AG10803 (cell line): ENCODE measurements around the gene NAGA.

Experiments
- DNase-seq: peaks from one replicate; pipeline ENCODE4 v3.0.0; 2010; ENCODE audit warnings: low read depth
- H3K4me3 ChIP-seq: 2 replicates; pipeline ENCODE4 v1.5.1; 2011; ENCODE audit warnings: mild to moderate bottlenecking, low read length, control low read depth
- CTCF ChIP-seq: conservative IDR thresholded peaks from 2 replicates; pipeline ENCODE4 v1.5.1; 2011; ENCODE audit warnings: mild to moderate bottlenecking, low read length, control low read depth, inconsistent platforms

Gene NAGA

GRCh38 chr22:42056757-42057511 is 13.7 kb downstream of the NAGA start:
- DNase-seq: no peak
- H3K4me3 ChIP-seq: no peak overlapping the region
- TF ChIP-seq CTCF: no peak

- TF ChIP-seq CTCF: no peak
- no peak for DNase-seq
- H3K4me3 ChIP-seq: no peak overlapping the region
Observed at GRCh38 chr22:42052765-42053164, 17.8 kb downstream of the NAGA start.

- DNase-seq: no peak
- no peak overlapping the region for H3K4me3 ChIP-seq
- TF ChIP-seq CTCF: no peak
Observed at GRCh38 chr22:42050641-42051180, 19.9 kb downstream of the NAGA start.

GRCh38 chr22:42041784-42042183 is 28.8 kb downstream of the NAGA start:
- H3K4me3 ChIP-seq: no peak overlapping the region
- DNase-seq: no peak
- TF ChIP-seq CTCF: no peak

GRCh38 chr22:42039271-42039670 is 31.3 kb downstream of the NAGA start:
- peak; percentile 27 for DNase-seq
- TF ChIP-seq CTCF: no peak
- H3K4me3 ChIP-seq: no peak overlapping the region

GRCh38 chr22:42035256-42035655 is 35.4 kb downstream of the NAGA start:
- H3K4me3 ChIP-seq: no peak overlapping the region
- TF ChIP-seq CTCF: no peak
- no peak for DNase-seq

GRCh38 chr22:42033263-42034181 is 37.1 kb downstream of the NAGA start:
- no peak overlapping the region for H3K4me3 ChIP-seq
- no peak for DNase-seq
- no peak for TF ChIP-seq CTCF
